Keratinocyte (primary cell): ENCODE data around the gene SGO2. TPM values are rescaled to one million over a fixed set of nuclear protein-coding genes. Genes with fewer than 3 reads are reported as not detected.

Source experiments
- DNase-seq: peaks from one replicate; pipeline ENCODE4 v3.0.0-alpha.2; 2011; ENCODE audit warnings: low read depth, missing footprints, low spot score
- FAIRE-seq: peaks from 2 replicates; lab custom pipeline; 2011; peaks lifted over from hg19 to GRCh38; lab: Jason Lieb, UNC
- H2AFZ ChIP-seq: 2 replicates; pipeline ENCODE4 v1.6.0; 2012; ENCODE audit warnings: low read length, control low read depth, inconsistent platforms; ENCODE audit not compliant: control insufficient read depth
- H3K27ac ChIP-seq: 2 replicates; pipeline ENCODE4 v1.5.1; 2011; ENCODE audit warnings: low read length; ENCODE audit not compliant: control insufficient read depth, insufficient read depth
- H3K27me3 ChIP-seq: 3 replicates; pipeline ENCODE4 v1.6.0; 2011; ENCODE audit warnings: low read length; ENCODE audit not compliant: control insufficient read depth, insufficient read depth; ENCODE audit errors: extremely low read depth
- H3K36me3 ChIP-seq, 2 experiments: 2 replicates in 1 of 2; 3 replicates in 1 of 2; pipeline ENCODE4 v1.5.1; 2011; ENCODE audit warnings: low read length in 2 of 2, mild to moderate bottlenecking in 1 of 2; ENCODE audit not compliant: control insufficient read depth in 2 of 2, insufficient read depth in 2 of 2; ENCODE audit errors: extremely low read depth in 1 of 2
- H3K4me1 ChIP-seq: 3 replicates; pipeline ENCODE4 v1.5.1; 2011; ENCODE audit warnings: low read length; ENCODE audit not compliant: control insufficient read depth, insufficient read depth; ENCODE audit errors: extremely low read depth
- H3K4me2 ChIP-seq: 3 replicates; pipeline ENCODE4 v1.6.0; 2011; ENCODE audit warnings: low read depth, low read length; ENCODE audit not compliant: control insufficient read depth, insufficient read depth; ENCODE audit errors: extremely low read depth
- H3K4me3 ChIP-seq, 3 experiments: fragments of 200-600 bp in 1 of 3; sonication (generic) in 1 of 3; 2 replicates in 2 of 3; 3 replicates in 1 of 3; pipeline ENCODE4 v1.5.1; 2011 to 2016; ENCODE audit warnings: low read length in 3 of 3, mild to moderate bottlenecking in 3 of 3, control low read depth in 2 of 3, inconsistent platforms in 1 of 3, low read depth in 1 of 3, mixed read lengths in 1 of 3, mixed run types in 1 of 3, moderate library complexity in 1 of 3; ENCODE audit not compliant: control insufficient read depth in 2 of 3, insufficient read depth in 2 of 3; ENCODE audit errors: extremely low read depth in 1 of 3
- H3K79me2 ChIP-seq: 2 replicates; pipeline ENCODE4 v1.6.0; 2012; ENCODE audit warnings: low read length; ENCODE audit not compliant: control insufficient read depth, insufficient read depth
- H3K9ac ChIP-seq: 3 replicates; pipeline ENCODE4 v1.6.0; 2011; ENCODE audit warnings: low read length; ENCODE audit not compliant: control insufficient read depth, insufficient read depth; ENCODE audit errors: extremely low read depth
- H3K9me1 ChIP-seq: 3 replicates; pipeline ENCODE4 v1.6.0; 2011; ENCODE audit warnings: low read length; ENCODE audit not compliant: control insufficient read depth, insufficient read depth; ENCODE audit errors: extremely low read depth
- H3K9me3 ChIP-seq: 2 replicates; pipeline ENCODE4 v1.5.1; 2012; ENCODE audit warnings: low read depth, low read length; ENCODE audit not compliant: control insufficient read depth
- H4K20me1 ChIP-seq: 3 replicates; pipeline ENCODE4 v1.6.0; 2011; ENCODE audit warnings: low read length; ENCODE audit not compliant: control insufficient read depth, insufficient read depth; ENCODE audit errors: extremely low read depth
- EZH2 ChIP-seq: IDR thresholded peaks from one replicate; pipeline ENCODE4 v1.6.1; 2012; ENCODE audit warnings: inconsistent platforms, mild to moderate bottlenecking, low read length, moderate library complexity
- dilution Hi-C: fragments of 300-500 bp; cut with MboI; formaldehyde crosslinking; loops from one replicate; pipeline ENCODE4 v1.7.0; 2020; ENCODE audit warnings: low sequenced_read_pairs; ENCODE audit not compliant: extremely low pct_ligation_motif_present
- polyA plus RNA-seq, 5 experiments: library from polyadenylated mRNA; depleted of rRNA in 3 of 5; stranded (reverse) in 3 of 5; stranded (forward) in 1 of 5; unstranded in 1 of 5; fragments of >200 nt; gene quantifications; 1 replicate in 1 of 5; 2 replicates in 3 of 5; 3 replicates in 1 of 5; pipeline versions ENCODE4 v1.2.1 to v1.2.3, GENCODE V29; 2011 to 2012; ENCODE audit warnings: missing spikeins in 2 of 5, low read depth in 1 of 5, low replicate concordance in 1 of 5
- TF ChIP-seq, protein P1 (sequence below), 3 experiments: IDR thresholded peaks in 1 of 3; conservative IDR thresholded peaks in 1 of 3; optimal IDR thresholded peaks in 1 of 3; 2 replicates in 2 of 3; 3 replicates in 1 of 3; pipeline versions ENCODE3 to v1.5.1; 2011; ENCODE audit warnings: low read length in 3 of 3, mild to moderate bottlenecking in 3 of 3, moderate library complexity in 2 of 3, control low read depth in 1 of 3, inconsistent platforms in 1 of 3; ENCODE audit not compliant: insufficient read depth in 2 of 3; ENCODE audit errors: extremely low read depth in 1 of 3

SGO2 gene
- polyA plus RNA-seq, 1 donor (not counting 4 experiments of a cell fraction or from before 2014, with no cell fraction given) = 8.6 TPM

DNA sequence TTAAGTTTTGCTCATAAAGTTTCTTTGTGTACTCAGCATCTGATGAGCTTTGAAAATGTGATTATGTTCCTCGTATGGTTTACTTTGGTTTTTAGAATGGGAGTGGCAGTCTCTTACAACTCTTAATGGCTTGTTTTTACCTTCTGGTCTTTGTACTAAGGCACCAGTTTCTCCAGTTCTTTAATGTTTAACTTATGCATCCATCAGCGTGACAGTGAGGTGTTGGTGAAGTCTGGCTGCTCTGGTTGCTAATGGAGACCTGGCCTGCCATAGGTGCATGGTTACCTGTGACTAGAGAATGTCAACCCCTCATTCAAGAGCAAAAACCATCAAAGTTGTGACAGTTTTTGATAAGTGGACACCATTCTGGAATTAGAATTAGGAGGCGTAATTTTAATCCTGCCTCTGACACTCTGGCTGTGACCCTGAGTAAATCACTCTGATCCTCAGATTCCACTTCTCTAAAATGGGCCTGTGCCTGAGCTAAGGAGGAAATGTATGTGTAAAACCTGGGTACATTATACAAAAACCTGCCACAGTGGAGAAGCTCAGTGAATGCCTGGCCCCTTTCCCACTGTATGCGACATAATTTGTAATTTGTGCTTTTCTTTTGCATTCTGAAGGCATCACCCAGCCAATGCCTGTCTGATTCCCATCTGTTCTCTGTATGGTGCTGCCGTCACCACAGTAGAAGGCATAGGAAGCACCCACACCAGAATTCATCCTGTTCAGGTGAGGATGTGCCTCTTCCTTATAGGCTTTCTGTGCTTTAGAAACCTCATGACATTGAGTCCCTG, 71.0 kb downstream of the SGO2 start:
- Histone ChIP-seq H3K4me3 (no peak overlapping the region), H4K20me1 (no peaks in the 10 kb centered on the region), H2AFZ (no peak overlapping the region), H3K4me2 (no peak overlapping the region), H3K4me1 (peaks cover 2% of the 10 kb centered on the region), H3K36me3 (no peaks in the 10 kb centered on the region), H3K79me2 (no peaks in the 10 kb centered on the region), H3K9me3 (no peaks in the 10 kb centered on the region), H3K27ac (no peak overlapping the region), H3K9ac (no peak overlapping the region), H3K9me1 (no peaks in the 10 kb centered on the region), H3K27me3 (no peaks in the 10 kb centered on the region)
- FAIRE-seq = no peak
- DNase-seq = no peak
- no peak for TF ChIP-seq EZH2
- TF ChIP-seq, protein P1, sequence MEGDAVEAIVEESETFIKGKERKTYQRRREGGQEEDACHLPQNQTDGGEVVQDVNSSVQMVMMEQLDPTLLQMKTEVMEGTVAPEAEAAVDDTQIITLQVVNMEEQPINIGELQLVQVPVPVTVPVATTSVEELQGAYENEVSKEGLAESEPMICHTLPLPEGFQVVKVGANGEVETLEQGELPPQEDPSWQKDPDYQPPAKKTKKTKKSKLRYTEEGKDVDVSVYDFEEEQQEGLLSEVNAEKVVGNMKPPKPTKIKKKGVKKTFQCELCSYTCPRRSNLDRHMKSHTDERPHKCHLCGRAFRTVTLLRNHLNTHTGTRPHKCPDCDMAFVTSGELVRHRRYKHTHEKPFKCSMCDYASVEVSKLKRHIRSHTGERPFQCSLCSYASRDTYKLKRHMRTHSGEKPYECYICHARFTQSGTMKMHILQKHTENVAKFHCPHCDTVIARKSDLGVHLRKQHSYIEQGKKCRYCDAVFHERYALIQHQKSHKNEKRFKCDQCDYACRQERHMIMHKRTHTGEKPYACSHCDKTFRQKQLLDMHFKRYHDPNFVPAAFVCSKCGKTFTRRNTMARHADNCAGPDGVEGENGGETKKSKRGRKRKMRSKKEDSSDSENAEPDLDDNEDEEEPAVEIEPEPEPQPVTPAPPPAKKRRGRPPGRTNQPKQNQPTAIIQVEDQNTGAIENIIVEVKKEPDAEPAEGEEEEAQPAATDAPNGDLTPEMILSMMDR (optimal IDR thresholded peaks at IDR 0.05 in 1 of 3, IDR thresholded peaks at IDR 0.05 in 1 of 3, conservative IDR thresholded peaks at IDR 0.05 in 1 of 3; ENCODE audit: extremely low read depth in 1 of 3, insufficient read depth in 2 of 3, low read length in 3 of 3) = no peak
- dilution Hi-C loops = no loop called here

GRCh38 chr2:200599206-200599605, 73.2 kb downstream of the SGO2 start:
- H3K27me3 ChIP-seq = no peaks in the 10 kb centered on the region
- H4K20me1 ChIP-seq = no peaks in the 10 kb centered on the region
- H3K4me2 ChIP-seq = no peak overlapping the region
- no peak overlapping the region for H3K4me3 ChIP-seq
- H3K9ac ChIP-seq = no peak overlapping the region
- peaks cover 15% of the 10 kb centered on the region for H3K4me1 ChIP-seq
- DNase-seq = no peak
- no peaks in the 10 kb centered on the region for H3K9me1 ChIP-seq
- no peak overlapping the region for H3K27ac ChIP-seq
- dilution Hi-C loops = no loop called here
- no peak for TF ChIP-seq EZH2
- TF ChIP-seq, protein P1 (optimal IDR thresholded peaks at IDR 0.05 in 1 of 3, IDR thresholded peaks at IDR 0.05 in 1 of 3, conservative IDR thresholded peaks at IDR 0.05 in 1 of 3; ENCODE audit: extremely low read depth in 1 of 3, insufficient read depth in 2 of 3, low read length in 3 of 3) = no peak
- no peaks in the 10 kb centered on the region for H3K9me3 ChIP-seq
- H3K36me3 ChIP-seq = no peaks in the 10 kb centered on the region
- FAIRE-seq = no peak
- no peak overlapping the region for H2AFZ ChIP-seq
- no peaks in the 10 kb centered on the region for H3K79me2 ChIP-seq
